Stimulated activated CD4-positive, alpha-beta T cell treated with anti-CD3 and anti-CD28 coated beads, Interleukin-12 subunit alpha, Interleukin-12 subunit beta, amount 100 ng/mL, for 24 hours (primary cell): ENCODE measurements around the gene SPATA25.
A peak's percentile ranks its signal among the peaks of the same experiment; 100 is the strongest.

Experiments
- DNase-seq, 2 experiments: peaks; one replicate each; pipeline ENCODE4 v3.0.0-alpha.2; 2020; ENCODE audit warnings: low read depth in 2 of 2

Gene SPATA25

DNA sequence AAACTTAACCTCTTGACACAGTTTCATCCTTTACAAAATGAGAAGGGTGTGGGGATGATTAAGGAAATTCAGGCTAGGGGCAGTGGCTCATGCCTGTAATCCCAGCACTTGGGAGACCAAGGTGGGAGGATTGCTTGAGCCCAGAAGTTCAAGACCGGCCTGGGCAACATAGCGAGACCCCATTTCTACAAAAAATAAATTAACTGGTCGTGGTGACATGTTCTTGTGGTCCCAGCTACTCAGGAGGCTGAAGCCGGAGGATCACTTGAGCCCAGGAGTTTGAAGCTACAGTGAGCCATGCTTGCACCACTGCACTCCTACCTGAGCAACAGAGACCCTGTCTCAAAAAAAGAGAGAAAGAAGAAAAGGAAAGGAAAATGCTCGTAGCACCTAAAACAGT lies 21.0 kb downstream of the SPATA25 start:
- DNase-seq: no peak

DNA sequence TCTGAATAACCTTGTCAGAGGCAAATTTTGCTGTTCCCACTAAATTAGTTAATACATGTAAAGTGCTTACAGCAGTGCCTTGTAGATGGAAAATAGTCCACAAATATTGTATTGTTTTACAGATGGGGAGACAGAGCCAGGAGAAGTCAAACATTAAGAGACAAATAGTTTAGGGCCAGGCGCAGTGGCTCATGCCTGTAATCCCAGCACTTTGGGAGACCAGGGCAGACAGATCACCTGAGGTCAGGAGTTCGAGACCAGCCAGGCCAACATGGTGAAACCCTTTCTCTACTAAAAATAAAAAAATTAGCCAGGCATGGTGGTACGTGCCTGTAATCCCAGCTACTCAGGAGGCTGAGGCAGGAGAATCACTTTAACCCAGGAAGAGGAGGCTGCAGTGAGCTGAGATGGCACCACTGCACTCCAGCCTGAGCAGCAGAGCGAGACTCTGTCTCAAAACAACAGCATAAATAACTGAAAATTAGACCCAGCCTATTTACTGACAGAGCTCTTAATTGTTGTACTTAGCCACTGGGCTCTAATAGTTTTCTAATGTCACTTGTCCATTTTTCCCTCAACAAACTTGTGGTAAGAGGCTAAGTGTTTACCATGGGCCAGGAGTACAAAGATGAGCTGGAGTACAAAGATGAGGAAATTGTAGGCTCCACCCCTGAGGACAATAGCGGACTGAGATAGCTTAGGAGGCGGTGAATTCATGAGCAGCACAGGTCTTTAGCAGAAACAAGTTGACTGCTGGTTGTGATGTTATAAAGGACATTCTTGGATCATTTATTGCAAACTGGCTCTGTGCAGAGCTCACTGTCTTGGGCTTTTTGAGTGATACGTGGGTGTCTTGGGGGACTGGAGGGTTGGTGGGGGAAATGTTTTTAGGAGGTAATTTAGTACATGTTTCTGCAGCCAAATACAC lies 23.6 kb downstream of the SPATA25 start:
- no peak for DNase-seq

DNA sequence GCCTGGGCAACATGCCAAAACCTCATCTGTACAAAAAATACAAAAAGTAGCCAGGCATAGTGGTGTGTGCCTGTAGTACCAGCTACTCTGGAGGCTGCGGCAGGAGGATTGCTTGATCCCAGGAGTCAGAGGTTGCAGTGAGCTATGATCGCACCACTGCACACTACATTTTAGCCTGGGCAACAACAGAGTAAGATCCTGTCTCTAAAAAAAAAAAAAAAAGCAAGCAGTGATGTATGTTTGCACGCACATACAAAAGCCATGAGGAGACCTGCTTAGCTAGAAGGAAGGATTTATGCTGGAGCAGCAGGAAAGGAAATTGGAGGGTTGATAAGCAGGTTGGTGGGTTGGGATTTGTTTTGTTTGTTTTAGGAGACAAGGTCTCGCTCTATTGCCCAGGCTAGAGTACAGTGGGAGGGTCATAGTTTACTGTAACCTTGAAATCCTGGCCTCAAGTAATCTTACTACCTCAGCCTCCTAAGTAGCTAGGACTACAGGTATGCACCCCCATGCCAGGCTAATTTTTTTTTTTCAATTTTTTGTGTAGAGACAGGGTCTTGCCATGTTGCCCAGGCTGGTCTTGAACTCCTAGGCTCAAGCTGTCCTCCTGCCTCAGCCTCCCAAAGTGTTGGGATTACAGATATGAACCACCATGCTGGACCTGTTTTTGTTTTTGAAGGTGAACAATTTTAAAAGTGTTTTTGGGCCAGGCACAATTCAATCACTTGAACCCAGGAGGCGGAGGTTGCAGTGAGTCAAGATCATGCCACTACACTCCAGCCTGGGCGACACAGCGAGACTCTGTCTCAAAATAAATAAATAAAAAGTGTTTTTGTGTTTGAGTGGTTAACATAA lies 26.0 kb downstream of the SPATA25 start:
- no peak for DNase-seq

- no peak for DNase-seq
These were observed 26.7 kb downstream of the SPATA25 start for GRCh38 chr20:45860560-45861220.

DNA sequence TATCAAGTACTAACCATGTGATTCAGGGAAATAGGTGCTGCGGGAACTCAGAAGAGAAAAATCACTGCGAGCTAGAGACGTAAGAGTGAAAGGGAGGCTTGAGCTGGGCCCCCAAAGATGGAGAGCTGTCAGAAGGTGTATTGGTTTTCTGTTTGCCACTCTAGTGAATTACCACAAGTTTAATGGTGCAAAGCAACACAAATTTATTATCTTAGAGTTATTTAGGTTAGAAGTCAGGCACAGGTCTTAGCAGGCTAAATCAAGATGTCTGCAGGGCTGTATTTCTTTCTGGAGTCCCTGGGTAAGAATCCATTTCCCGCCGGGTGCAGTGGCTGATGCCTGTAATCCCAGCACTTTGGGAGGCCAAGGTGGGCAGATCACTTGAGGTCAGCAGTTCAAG lies 27.5 kb downstream of the SPATA25 start:
- DNase-seq: no peak

GRCh38 chr20:45857882-45858216 lies 29.6 kb downstream of the SPATA25 start:
- peak in 1 of 2 experiments; percentile 41 for DNase-seq

DNA sequence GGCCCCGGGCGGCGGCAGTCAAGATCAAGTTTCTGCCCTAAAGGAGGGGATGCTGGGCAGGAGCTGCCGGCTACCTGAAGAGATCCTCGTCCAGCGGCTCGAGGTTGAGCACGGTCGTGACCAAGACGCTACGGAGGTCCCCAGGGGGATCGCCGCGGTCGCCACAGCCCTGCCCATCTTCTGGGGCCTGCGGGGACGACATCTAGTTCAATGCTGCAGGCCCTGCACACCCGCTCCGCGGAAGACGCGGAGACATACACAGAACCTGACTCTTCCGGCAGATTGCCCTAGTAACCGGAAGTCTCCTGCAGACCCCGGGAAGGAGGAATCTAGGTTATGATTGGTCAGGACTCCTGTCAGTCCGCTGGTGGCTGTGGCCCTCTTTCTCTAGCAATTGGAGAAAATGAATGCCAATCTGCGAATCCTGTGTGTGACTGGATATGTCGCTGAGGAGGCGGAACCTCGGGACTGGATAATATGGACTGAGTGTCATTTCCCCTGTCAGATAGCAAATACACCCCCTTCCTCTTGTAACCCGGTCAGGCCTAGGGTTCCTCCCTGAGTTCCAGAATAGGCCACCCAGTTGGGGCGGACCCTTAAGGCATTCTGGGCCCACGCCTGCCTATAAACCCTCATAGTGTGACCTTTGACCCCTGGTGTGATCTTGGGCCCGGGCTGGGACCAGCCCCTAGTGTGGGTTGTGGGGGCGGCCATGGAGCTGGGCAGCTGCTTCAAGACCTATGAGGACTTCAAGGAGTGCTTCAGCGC lies 30.1 kb downstream of the SPATA25 start, which contains the start of the genes ACOT8 and ZSWIM3:
Gene ACOT8 (minus strand): TSS at position 279 of the 768 bp plus-strand sequence. CDS start 77 bp downstream, at position 202.
Gene ZSWIM3 (plus strand): TSS at position 501 of the 768 bp plus-strand sequence. CDS start 212 bp downstream, at position 713.
- DNase-seq: peak; percentile 81 to 87

GRCh38 chr20:45853484-45853883 lies 33.9 kb downstream of the SPATA25 start:
- DNase-seq: no peak

- no peak for DNase-seq
These were observed 35.1 kb downstream of the SPATA25 start for GRCh38 chr20:45852326-45852725.

- no peak for DNase-seq
These were observed 35.9 kb downstream of the SPATA25 start for GRCh38 chr20:45851501-45851900.

DNA sequence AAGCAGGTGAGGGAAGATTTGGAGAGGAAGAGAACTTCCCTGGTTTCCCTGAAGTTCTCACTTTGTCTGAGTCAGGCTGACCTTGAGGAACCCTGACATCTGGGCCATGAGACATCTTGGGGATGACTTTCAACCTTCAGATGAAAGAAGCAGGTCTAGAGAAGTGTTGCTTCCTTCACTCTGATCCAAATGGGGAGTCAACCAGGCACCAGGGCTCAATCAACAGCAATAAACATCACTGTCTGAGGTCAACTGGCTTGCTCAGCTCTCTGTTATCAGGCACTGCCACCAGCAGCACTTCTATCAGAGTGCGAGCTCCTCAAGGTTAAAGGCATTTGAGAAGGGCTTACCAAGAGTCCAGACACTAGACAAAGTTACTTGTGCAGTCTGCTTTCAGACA lies 36.5 kb downstream of the SPATA25 start:
- no peak for DNase-seq

GRCh38 chr20:45850238-45850637 lies 37.2 kb downstream of the SPATA25 start:
- no peak for DNase-seq

DNA sequence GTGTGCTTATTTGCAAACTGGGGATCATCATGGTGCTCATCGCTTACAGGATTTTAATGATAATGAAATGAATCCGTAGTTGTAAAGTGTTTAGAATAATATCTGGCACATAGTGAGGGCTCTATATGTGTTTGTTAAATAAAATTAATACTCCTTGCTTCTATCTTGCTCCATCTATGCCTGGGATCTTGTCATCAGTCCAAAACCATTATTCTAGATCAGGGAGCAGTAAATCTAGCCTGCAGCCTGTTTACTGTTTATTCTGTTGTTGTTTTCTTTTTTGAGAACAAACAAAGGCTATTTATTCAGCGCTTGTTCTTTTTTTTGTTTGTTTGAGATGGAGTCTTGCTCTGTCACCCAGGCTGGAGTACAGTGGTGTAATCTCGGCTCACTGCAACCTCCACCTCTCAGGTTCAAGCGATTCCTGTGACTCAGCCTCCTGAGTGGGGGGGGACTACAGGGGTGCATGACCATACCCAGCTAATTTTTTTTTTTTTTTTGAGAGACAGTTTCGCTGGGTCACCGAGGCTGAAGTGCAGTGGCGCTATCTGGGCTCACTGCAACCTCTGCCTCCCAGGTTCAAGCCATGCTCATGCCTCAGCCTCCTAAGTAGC lies 38.3 kb downstream of the SPATA25 start:
- DNase-seq: no peak

GRCh38 chr20:45848421-45848820 lies 39.0 kb downstream of the SPATA25 start:
- DNase-seq: no peak

GRCh38 chr20:45845452-45845851 lies 42.0 kb downstream of the SPATA25 start:
- no peak for DNase-seq

- no peak for DNase-seq
These were observed 43.9 kb downstream of the SPATA25 start for GRCh38 chr20:45843506-45843905.

DNA sequence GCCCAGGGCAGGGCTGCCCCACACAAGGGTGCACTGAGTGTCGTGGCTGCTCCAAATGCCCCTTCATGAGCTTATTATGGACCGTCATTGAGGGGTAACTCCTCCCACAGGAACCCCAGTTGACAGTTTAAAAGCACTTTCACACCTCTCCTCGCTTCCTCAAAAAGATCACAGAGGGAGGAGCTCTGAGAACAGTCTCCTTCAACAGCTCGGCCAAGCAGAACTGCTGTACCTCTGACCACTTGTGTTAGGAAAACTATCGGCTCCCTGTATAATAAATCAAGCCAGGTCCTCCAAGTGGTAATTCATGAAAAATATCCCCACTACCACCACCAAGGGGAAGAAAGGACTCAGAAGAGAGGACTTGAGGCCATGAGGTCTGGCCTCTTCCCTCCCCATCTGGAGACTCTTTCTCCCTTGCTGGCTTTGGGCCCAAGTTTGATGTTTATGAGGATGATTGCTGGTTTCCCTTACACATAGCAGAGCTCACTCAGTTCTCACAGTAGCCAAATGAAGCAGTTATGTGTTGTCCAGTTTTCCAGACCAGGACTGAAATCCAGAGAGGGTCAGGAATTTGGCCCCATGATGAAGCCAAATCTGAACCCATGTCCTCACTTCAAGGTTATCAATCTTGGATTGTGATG lies 45.1 kb downstream of the SPATA25 start:
- no peak for DNase-seq

- DNase-seq: no peak
These were observed 45.9 kb downstream of the SPATA25 start for GRCh38 chr20:45841407-45842129.

DNA sequence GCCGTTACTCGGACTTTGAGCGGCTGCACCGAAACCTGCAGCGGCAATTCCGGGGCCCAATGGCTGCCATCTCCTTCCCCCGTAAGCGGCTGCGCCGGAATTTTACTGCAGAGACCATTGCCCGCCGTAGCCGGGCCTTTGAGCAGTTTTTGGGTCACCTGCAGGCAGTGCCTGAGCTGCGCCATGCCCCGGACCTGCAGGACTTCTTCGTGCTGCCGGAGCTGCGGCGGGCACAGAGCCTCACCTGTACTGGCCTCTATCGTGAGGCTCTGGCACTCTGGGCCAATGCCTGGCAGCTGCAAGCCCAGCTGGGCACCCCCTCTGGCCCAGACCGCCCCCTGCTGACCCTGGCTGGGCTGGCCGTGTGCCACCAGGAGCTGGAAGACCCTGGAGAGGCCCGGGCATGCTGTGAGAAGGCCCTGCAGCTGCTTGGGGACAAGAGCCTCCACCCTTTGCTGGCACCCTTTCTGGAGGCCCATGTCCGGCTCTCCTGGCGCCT lies 46.7 kb downstream of the SPATA25 start:
- no peak for DNase-seq
